ENCODE measurements around the gene LHX1. TPM values are rescaled to one million over a fixed set of nuclear protein-coding genes. Genes with fewer than 3 reads are reported as not detected.

Gene LHX1
- total and polyA plus RNA-seq, 9 of the 15 experiments (the other 6 are each of a cell fraction or from before 2014, with no cell fraction given): 0.05 to 0.64 (median 0.07) TPM; not detected in 6

DNA sequence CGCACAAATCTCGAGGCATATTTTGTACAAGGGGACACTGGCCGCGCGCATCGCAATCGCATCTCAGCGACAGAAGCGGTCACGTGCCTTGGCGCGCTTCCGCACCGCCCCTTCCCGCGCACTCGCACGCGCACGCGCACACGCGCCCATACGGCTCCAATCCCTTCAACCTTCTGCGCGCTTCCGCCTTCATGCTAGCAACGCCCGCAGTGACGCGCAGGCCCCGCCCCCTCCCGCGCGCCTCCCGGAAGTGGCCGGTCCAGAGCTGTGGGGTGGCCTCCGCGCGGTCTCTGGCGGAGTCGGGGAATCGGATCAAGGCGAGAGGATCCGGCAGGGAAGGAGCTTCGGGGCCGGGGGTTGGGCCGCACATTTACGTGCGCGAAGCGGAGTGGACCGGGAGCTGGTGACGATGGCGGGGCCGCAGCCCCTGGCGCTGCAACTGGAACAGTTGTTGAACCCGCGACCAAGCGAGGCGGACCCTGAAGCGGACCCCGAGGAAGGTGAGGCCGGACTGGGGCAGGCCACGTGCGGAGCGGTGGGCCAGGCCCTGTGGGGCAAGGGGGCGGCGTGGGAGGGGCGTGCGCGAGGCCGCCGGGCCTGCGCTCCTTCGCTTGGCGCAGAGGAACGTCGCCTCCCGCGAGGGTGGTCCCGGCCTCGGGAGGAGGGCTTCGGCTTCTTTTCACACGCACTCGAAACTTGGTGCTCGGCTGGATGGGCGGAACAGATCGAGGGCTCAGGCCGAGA is 11.6 kb downstream of the LHX1 start, which contains the start of gene AATF (continued):
- TF ChIP-seq, protein P1, sequence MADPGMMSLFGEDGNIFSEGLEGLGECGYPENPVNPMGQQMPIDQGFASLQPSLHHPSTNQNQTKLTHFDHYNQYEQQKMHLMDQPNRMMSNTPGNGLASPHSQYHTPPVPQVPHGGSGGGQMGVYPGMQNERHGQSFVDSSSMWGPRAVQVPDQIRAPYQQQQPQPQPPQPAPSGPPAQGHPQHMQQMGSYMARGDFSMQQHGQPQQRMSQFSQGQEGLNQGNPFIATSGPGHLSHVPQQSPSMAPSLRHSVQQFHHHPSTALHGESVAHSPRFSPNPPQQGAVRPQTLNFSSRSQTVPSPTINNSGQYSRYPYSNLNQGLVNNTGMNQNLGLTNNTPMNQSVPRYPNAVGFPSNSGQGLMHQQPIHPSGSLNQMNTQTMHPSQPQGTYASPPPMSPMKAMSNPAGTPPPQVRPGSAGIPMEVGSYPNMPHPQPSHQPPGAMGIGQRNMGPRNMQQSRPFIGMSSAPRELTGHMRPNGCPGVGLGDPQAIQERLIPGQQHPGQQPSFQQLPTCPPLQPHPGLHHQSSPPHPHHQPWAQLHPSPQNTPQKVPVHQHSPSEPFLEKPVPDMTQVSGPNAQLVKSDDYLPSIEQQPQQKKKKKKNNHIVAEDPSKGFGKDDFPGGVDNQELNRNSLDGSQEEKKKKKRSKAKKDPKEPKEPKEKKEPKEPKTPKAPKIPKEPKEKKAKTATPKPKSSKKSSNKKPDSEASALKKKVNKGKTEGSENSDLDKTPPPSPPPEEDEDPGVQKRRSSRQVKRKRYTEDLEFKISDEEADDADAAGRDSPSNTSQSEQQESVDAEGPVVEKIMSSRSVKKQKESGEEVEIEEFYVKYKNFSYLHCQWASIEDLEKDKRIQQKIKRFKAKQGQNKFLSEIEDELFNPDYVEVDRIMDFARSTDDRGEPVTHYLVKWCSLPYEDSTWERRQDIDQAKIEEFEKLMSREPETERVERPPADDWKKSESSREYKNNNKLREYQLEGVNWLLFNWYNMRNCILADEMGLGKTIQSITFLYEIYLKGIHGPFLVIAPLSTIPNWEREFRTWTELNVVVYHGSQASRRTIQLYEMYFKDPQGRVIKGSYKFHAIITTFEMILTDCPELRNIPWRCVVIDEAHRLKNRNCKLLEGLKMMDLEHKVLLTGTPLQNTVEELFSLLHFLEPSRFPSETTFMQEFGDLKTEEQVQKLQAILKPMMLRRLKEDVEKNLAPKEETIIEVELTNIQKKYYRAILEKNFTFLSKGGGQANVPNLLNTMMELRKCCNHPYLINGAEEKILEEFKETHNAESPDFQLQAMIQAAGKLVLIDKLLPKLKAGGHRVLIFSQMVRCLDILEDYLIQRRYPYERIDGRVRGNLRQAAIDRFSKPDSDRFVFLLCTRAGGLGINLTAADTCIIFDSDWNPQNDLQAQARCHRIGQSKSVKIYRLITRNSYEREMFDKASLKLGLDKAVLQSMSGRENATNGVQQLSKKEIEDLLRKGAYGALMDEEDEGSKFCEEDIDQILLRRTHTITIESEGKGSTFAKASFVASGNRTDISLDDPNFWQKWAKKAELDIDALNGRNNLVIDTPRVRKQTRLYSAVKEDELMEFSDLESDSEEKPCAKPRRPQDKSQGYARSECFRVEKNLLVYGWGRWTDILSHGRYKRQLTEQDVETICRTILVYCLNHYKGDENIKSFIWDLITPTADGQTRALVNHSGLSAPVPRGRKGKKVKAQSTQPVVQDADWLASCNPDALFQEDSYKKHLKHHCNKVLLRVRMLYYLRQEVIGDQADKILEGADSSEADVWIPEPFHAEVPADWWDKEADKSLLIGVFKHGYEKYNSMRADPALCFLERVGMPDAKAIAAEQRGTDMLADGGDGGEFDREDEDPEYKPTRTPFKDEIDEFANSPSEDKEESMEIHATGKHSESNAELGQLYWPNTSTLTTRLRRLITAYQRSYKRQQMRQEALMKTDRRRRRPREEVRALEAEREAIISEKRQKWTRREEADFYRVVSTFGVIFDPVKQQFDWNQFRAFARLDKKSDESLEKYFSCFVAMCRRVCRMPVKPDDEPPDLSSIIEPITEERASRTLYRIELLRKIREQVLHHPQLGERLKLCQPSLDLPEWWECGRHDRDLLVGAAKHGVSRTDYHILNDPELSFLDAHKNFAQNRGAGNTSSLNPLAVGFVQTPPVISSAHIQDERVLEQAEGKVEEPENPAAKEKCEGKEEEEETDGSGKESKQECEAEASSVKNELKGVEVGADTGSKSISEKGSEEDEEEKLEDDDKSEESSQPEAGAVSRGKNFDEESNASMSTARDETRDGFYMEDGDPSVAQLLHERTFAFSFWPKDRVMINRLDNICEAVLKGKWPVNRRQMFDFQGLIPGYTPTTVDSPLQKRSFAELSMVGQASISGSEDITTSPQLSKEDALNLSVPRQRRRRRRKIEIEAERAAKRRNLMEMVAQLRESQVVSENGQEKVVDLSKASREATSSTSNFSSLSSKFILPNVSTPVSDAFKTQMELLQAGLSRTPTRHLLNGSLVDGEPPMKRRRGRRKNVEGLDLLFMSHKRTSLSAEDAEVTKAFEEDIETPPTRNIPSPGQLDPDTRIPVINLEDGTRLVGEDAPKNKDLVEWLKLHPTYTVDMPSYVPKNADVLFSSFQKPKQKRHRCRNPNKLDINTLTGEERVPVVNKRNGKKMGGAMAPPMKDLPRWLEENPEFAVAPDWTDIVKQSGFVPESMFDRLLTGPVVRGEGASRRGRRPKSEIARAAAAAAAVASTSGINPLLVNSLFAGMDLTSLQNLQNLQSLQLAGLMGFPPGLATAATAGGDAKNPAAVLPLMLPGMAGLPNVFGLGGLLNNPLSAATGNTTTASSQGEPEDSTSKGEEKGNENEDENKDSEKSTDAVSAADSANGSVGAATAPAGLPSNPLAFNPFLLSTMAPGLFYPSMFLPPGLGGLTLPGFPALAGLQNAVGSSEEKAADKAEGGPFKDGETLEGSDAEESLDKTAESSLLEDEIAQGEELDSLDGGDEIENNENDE (IDR thresholded peaks at IDR 0.05; ENCODE audit: low read depth, low read length): no peak
- TF ChIP-seq ZNF707 (CRISPR knock-in tag; conservative IDR thresholded peaks at IDR 0.05) (no peak), RBM25 (IDR thresholded peaks at IDR 0.05; ENCODE audit: low read depth, low read length, severe bottlenecking) (no peak), SPI1 (IDR thresholded peaks at IDR 0.05; ENCODE audit: borderline replicate concordance, low read depth, low read length) (0 out of 2 replicates have a peak, but pooled peaks have one; percentile 57), MECOM (CRISPR knock-in tag; IDR thresholded peaks at IDR 0.05) (no peak), CTBP1 (IDR thresholded peaks at IDR 0.05; ENCODE audit: borderline replicate concordance) (peak; percentile 97), ZNF668 (CRISPR knock-in tag; IDR thresholded peaks at IDR 0.05) (no peak), CBX3 (IDR thresholded peaks at IDR 0.05; ENCODE audit: borderline replicate concordance in 1 of 2, low read length in 2 of 2) (peak in 1 of 2 experiments; percentile 91; a peak in 2 of 3 replicates), HDAC8 (tag; IDR thresholded peaks at IDR 0.05) (no peak), GTF2F1 (IDR thresholded peaks at IDR 0.05; ENCODE audit: low read depth, low read length) (no peak), CBFB (CRISPR knock-in tag; IDR thresholded peaks at IDR 0.05) (no peak; the same call in 1 of the 2 replicates), FOXA1 (IDR thresholded peaks at IDR 0.05; ENCODE audit: borderline replicate concordance) (no peak)
- TF ChIP-seq, protein P2, sequence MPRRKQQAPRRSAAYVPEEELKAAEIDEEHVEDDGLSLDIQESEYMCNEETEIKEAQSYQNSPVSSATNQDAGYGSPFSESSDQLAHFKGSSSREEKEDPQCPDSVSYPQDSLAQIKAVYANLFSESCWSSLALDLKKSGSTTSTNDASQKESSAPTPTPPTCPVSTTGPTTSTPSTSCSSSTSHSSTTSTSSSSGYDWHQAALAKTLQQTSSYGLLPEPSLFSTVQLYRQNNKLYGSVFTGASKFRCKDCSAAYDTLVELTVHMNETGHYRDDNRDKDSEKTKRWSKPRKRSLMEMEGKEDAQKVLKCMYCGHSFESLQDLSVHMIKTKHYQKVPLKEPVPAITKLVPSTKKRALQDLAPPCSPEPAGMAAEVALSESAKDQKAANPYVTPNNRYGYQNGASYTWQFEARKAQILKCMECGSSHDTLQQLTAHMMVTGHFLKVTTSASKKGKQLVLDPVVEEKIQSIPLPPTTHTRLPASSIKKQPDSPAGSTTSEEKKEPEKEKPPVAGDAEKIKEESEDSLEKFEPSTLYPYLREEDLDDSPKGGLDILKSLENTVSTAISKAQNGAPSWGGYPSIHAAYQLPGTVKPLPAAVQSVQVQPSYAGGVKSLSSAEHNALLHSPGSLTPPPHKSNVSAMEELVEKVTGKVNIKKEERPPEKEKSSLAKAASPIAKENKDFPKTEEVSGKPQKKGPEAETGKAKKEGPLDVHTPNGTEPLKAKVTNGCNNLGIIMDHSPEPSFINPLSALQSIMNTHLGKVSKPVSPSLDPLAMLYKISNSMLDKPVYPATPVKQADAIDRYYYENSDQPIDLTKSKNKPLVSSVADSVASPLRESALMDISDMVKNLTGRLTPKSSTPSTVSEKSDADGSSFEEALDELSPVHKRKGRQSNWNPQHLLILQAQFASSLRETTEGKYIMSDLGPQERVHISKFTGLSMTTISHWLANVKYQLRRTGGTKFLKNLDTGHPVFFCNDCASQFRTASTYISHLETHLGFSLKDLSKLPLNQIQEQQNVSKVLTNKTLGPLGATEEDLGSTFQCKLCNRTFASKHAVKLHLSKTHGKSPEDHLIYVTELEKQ (CRISPR knock-in tag; IDR thresholded peaks at IDR 0.05): no peak
